ENCODE data around the gene TNXB. TPM values are rescaled to one million over a fixed set of nuclear protein-coding genes. Genes with fewer than 3 reads are reported as not detected.
"Not testable (repeated sequence)": the region's sequence is repeated elsewhere in the genome, so short reads cannot be mapped to it uniquely, and the experiment has no call there.

The TNXB gene
- total RNA-seq, 4 donors from 2014 or later = 24.9 to 155 (median 46.3) TPM

DNA sequence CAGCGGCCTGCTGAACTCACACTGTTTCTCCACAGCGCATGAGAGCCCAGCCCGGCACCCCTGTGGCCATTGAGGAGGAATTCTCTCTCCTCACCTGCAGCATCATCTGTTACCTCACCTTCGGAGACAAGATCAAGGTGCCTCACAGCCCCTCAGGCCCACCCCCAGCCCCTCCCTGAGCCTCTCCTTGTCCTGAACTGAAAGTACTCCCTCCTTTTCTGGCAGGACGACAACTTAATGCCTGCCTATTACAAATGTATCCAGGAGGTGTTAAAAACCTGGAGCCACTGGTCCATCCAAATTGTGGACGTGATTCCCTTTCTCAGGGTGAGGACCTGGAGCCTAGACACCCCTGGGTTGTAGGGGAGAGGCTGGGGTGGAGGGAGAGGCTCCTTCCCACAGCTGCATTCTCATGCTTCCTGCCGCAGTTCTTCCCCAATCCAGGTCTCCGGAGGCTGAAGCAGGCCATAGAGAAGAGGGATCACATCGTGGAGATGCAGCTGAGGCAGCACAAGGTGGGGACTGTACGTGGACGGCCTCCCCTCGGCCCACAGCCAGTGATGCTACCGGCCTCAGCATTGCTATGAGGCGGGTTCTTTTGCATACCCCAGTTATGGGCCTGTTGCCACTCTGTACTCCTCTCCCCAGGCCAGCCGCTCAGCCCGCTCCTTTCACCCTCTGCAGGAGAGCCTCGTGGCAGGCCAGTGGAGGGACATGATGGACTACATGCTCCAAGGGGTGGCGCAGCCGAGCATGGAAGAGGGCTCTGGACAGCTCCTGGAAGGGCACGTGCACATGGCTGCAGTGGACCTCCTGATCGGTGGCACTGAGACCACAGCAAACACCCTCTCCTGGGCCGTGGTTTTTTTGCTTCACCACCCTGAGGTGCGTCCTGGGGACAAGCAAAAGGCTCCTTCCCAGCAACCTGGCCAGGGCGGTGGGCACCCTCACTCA lies 69.5 kb downstream of the TNXB start:
- H3K4me3 ChIP-seq (ENCODE audit: low read depth, poor library complexity, severe bottlenecking); DNase-seq (ENCODE audit: low spot score in 2 of 2); intact Hi-C loops (cut with DNase I; ENCODE audit: low total_unique reads): not testable (repeated sequence)
- 67 to 74% methylated on average over 13 to 18 of the region's 24 CpGs for WGBS, 2 donors

GRCh38 chr6:32038878-32039277 lies 70.3 kb downstream of the TNXB start:
- WGBS, 2 donors = 71 to 77% methylated on average over 4 of the region's 5 CpGs
- H3K4me3 ChIP-seq (ENCODE audit: low read depth, poor library complexity, severe bottlenecking); DNase-seq (ENCODE audit: low spot score in 2 of 2); intact Hi-C loops (cut with DNase I; ENCODE audit: low total_unique reads): not testable (repeated sequence)

DNA sequence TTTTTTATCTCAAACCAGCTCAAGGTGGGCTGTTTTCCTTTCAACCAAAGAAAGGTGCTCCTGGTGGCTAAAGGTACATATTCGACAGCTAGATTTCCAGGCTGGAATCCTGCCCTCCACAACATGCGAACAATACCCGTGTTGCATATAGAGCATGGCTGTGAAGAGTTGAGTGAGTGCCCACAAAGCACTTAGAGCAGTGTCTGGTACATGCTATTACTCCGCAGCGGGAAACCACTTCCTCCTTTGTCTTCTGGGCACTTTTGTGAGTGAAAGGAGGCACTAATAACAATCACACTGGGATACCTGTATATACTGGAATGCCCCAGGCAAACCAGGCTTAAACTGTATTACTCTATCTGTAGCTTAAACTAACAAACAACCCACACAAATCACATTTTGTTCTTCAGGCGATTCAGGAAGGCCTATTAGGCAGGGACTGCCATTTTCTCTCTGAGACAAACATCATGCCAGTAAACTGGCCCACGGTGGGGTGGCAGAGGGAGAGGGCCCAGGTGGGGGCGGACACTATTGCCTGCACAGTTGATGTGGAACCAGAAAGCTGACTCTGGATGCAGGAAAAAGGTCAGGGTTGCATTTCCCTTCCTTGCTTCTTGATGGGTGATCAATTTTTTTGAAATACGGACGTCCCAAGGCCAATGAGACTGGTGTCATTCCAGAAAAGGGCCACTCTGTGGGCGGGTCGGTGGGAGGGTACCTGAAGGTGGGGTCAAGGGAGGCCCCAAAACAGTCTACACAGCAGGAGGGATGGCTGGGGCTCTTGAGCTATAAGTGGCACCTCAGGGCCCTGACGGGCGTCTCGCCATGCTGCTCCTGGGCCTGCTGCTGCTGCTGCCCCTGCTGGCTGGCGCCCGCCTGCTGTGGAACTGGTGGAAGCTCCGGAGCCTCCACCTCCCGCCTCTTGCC lies 71.3 kb downstream of the TNXB start, which contains the start of gene CYP21A2:
CYP21A2 (plus strand) TSS at position 818 of the 927 bp plus-strand sequence; CDS start at position 826, 8 bp downstream.
- intact Hi-C loops (cut with DNase I; ENCODE audit: low total_unique reads); DNase-seq (ENCODE audit: low spot score in 2 of 2); H3K4me3 ChIP-seq (ENCODE audit: low read depth, poor library complexity, severe bottlenecking): not testable (repeated sequence)
- 71 to 76% methylated on average over 11 of the region's 19 CpGs for WGBS, 2 donors

DNA sequence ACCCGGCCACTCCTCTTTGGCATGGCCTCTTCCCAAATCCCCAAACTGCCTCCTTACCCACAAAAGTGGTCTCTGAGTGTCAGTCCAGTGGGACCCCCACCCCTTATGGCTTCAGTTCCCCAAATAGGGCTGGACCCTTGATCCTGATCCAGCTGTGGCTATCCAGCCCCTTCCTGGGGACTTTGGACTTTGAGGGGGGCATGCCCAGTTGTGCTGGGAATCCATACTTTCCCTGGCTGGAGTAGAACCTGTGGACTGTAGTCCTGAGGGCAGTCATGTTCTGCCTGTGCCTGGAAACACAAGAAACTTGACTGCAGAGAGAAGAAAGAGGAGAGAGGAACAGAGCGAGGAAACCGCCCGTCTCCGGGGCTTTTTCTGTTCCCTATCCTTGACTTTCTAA lies 72.0 kb downstream of the TNXB start:
- H3K4me3 ChIP-seq (ENCODE audit: low read depth, poor library complexity, severe bottlenecking); intact Hi-C loops (cut with DNase I; ENCODE audit: low total_unique reads); DNase-seq (ENCODE audit: low spot score in 2 of 2): not testable (repeated sequence)
- 81 to 82% methylated on average over 4 to 5 of the region's 5 CpGs for WGBS, 2 donors

GRCh38 chr6:32035283-32036013 lies 73.7 kb downstream of the TNXB start:
- DNase-seq (ENCODE audit: low spot score in 2 of 2); H3K4me3 ChIP-seq (ENCODE audit: low read depth, poor library complexity, severe bottlenecking); intact Hi-C loops (cut with DNase I; ENCODE audit: low total_unique reads): not testable (repeated sequence)
- WGBS, 2 donors = no CpG with 5 or more reads among the region's 16 CpGs

DNA sequence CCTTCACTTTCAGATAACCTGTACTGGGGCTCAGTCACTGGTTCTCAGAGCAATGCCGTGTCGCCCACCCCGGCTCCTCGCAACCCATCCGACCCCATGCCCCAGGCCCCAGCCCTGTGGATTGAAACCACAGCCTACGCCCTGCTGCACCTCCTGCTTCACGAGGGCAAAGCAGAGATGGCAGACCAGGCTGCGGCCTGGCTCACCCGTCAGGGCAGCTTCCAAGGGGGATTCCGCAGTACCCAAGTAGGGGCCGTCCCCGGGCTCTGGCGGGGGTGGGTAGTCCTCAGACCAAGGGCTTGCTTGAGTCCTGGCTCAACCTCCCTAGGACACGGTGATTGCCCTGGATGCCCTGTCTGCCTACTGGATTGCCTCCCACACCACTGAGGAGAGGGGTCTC lies 79.6 kb downstream of the TNXB start:
- H3K4me3 ChIP-seq (ENCODE audit: low read depth, poor library complexity, severe bottlenecking); intact Hi-C loops (cut with DNase I; ENCODE audit: low total_unique reads): not testable (repeated sequence)
- 91% methylated on average over 6 of the region's 14 CpGs; no CpG with 5 or more reads in 1 of the 2 donors for WGBS, 2 donors
- DNase-seq (ENCODE audit: low spot score in 2 of 2) = peak in 1 of 2 donors; percentile 32

GRCh38 chr6:32028631-32029030 lies 80.5 kb downstream of the TNXB start:
- intact Hi-C loops (cut with DNase I; ENCODE audit: low total_unique reads); H3K4me3 ChIP-seq (ENCODE audit: low read depth, poor library complexity, severe bottlenecking): not testable (repeated sequence)
- peak in 1 of 2 donors; percentile 68 for DNase-seq (ENCODE audit: low spot score in 2 of 2)
- 55 to 57% methylated on average over 6 to 8 of the region's 10 CpGs for WGBS, 2 donors

DNA sequence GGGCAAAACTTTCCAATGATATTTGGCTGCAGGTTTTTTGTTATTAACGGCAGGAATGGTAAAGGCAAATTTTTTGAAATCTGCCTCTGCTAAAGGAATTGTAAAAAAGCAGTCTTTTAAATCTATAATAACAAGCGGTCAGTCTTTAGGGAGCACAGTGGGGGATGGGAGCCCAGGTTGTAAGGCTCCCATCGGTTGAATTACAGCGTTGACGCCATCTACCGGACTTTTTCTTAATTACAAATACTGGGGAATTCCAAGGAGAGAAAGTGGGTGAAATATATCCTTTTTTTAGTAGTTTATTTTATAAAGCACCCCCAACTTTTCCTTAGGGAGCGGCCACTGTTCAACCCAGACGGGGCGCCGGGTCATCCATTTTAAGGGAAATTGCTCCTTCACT lies 87.0 kb downstream of the TNXB start:
- H3K4me3 ChIP-seq (ENCODE audit: low read depth, poor library complexity, severe bottlenecking); DNase-seq (ENCODE audit: low spot score in 2 of 2); intact Hi-C loops (cut with DNase I; ENCODE audit: low total_unique reads): not testable (repeated sequence)
- WGBS, 2 donors = no CpG with 5 or more reads among the region's 10 CpGs

DNA sequence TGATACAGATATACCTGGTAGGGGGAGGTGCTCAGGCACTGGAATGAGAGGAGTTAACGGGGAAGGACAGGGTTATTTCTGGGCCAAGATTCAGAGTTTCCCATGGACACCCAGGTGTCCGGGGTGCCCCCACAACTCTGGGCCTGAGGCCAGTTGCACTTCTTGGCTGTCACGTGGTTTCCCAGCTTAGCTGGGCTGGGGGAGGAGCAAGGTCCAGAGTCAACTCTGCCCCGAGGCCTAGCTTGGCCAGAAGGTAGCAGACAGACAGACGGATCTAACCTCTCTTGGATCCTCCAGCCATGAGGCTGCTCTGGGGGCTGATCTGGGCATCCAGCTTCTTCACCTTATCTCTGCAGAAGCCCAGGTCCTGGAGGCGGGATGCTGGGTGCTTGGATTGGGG lies 94.6 kb downstream of the TNXB start, which contains the start of gene C4B:
C4B (plus strand) TSS at position 249 of the 400 bp plus-strand sequence; CDS start at position 300, 51 bp downstream.
- intact Hi-C loops (cut with DNase I; ENCODE audit: low total_unique reads); DNase-seq (ENCODE audit: low spot score in 2 of 2); H3K4me3 ChIP-seq (ENCODE audit: low read depth, poor library complexity, severe bottlenecking): not testable (repeated sequence)
- no CpG with 5 or more reads among the region's 6 CpGs for WGBS, 2 donors

GRCh38 chr6:32013738-32014137 lies 95.4 kb downstream of the TNXB start:
- DNase-seq (ENCODE audit: low spot score in 2 of 2); H3K4me3 ChIP-seq (ENCODE audit: low read depth, poor library complexity, severe bottlenecking); intact Hi-C loops (cut with DNase I; ENCODE audit: low total_unique reads): not testable (repeated sequence)
- WGBS, 2 donors = no CpG with 5 or more reads among the region's 5 CpGs

- intact Hi-C loops (cut with DNase I; ENCODE audit: low total_unique reads); H3K4me3 ChIP-seq (ENCODE audit: low read depth, poor library complexity, severe bottlenecking): not testable (repeated sequence)
- 74 to 88% methylated on average over 17 of the region's 17 CpGs for WGBS, 2 donors
- peak in 1 of 2 donors; percentile 65 for DNase-seq (ENCODE audit: low spot score in 2 of 2)
Observed at GRCh38 chr6:32012941-32013617, 96.1 kb downstream of the TNXB start.

DNA sequence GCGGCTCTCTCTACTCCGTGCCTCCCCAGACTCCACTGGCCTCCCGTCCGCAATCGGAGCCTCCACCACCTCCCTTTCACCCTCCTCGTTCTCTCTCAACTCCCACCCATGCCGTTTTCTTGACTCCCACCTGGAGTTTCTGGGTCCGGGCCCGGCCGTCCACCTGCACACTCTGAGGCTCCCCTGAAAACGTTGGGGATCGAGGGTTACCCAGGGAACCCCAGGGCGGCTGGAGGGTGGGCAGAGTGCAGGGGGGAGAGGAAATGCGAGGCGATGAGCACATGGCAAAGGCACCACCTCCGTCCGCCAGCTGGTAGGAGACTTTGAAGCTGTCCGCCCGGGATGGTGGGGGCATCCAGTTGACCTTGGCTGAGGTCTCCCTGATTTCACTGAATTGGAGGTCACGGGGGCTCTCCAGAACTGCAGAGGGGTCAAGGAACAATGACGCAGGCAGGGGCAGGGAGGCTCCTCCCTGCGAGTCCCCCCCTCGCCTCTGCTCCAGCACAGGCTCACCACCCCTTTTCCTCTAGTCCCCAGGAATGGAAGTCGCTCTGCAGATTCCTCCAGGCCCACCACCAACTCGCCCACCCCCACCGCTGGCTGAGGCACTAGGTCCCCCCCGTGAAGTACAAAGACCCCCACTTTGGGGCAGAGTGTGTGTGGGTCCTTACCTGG lies 98.1 kb downstream of the TNXB start:
- intact Hi-C loops (cut with DNase I; ENCODE audit: low total_unique reads); H3K4me3 ChIP-seq (ENCODE audit: low read depth, poor library complexity, severe bottlenecking): not testable (repeated sequence)
- 80 to 86% methylated on average over 17 to 24 of the region's 27 CpGs for WGBS, 2 donors
- DNase-seq (ENCODE audit: low spot score in 2 of 2) = peak in 1 of 2 donors; percentile 48

DNA sequence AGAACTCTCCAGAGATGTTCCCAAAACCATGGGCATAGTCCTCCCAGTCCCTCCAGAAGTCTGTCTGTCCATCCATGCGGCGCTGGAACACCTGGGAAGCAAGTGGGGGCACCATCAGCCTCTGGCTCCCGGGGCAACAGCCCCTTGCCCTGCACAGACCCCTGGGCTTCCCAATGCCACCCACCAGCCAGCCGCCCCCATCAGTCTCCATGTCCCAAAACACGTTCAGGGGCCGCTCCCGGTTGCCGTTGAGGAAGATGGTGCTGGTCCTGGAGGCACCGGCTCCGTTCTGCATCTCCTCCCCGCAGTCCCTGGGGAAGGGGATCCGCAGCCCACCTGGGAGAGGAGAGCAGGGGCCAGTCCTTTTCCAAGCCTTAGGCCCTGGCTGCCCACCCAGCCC lies 99.6 kb downstream of the TNXB start:
- intact Hi-C loops (cut with DNase I; ENCODE audit: low total_unique reads); H3K4me3 ChIP-seq (ENCODE audit: low read depth, poor library complexity, severe bottlenecking): not testable (repeated sequence)
- peak in 1 of 2 donors; percentile 8 for DNase-seq (ENCODE audit: low spot score in 2 of 2)
- WGBS, 2 donors = 60 to 90% methylated on average over 4 to 8 of the region's 12 CpGs
